Measurements from ENCODE around the gene SLC35A5.

SLC35A5 gene

GRCh38 chr3:112627919-112628466, 66.1 kb downstream of the SLC35A5 start:
- DNase-seq: no peak

- no peak for DNase-seq
Measured at GRCh38 chr3:112629425-112629824, 67.6 kb downstream of the SLC35A5 start.

- no peak for DNase-seq
Measured at GRCh38 chr3:112631257-112631656, 69.4 kb downstream of the SLC35A5 start.

- DNase-seq: no peak
Measured at GRCh38 chr3:112632596-112632995, 70.8 kb downstream of the SLC35A5 start.

GRCh38 chr3:112633191-112633590, 71.3 kb downstream of the SLC35A5 start:
- DNase-seq: no peak

- no peak for DNase-seq
Measured at GRCh38 chr3:112633757-112634156, 71.9 kb downstream of the SLC35A5 start.

GRCh38 chr3:112634786-112635541, 73.1 kb downstream of the SLC35A5 start:
- no peak for DNase-seq

Data from cortex of kidney (tissue), 1 donor.